ENCODE measurements around the gene RSAD1.

RSAD1 gene

GRCh38 chr17:50458701-50459676 lies 19.7 kb upstream of the RSAD1 start (continued):
- TF ChIP-seq ZNF518A (tag by site-specific recombination; conservative IDR thresholded peaks at IDR 0.05; ENCODE audit: low read depth) (no peak; the same call in 1 of the 2 replicates), ZNF626 (tag by site-specific recombination; IDR thresholded peaks at IDR 0.05) (no peak), PATZ1 (tag by site-specific recombination; IDR thresholded peaks at IDR 0.05) (peak; percentile 53), ZNF223 (tag by site-specific recombination; IDR thresholded peaks at IDR 0.05) (no peak), SP7 (tag by site-specific recombination; IDR thresholded peaks at IDR 0.05) (peak; percentile 70), ZSCAN4 (tag by site-specific recombination; IDR thresholded peaks at IDR 0.05) (no peak), INSM2 (tag by site-specific recombination; IDR thresholded peaks at IDR 0.05) (peak; percentile 60; the same call in 1 of the 2 replicates), PRDM10 (tag by site-specific recombination; IDR thresholded peaks at IDR 0.05) (peak; percentile 60), ZNF629 (tag by site-specific recombination; IDR thresholded peaks at IDR 0.05) (peak; percentile 68), ZFP41 (tag by site-specific recombination; IDR thresholded peaks at IDR 0.05; ENCODE audit: borderline replicate concordance) (no peak), ZNF692 (tag by site-specific recombination; IDR thresholded peaks at IDR 0.05) (peak; percentile 78), ZNF335 (tag by site-specific recombination; conservative IDR thresholded peaks at IDR 0.05) (peak; percentile 30; the same call in 1 of the 2 replicates), OVOL3 (tag by site-specific recombination; IDR thresholded peaks at IDR 0.05) (no peak), ZNF596 (tag by site-specific recombination; IDR thresholded peaks at IDR 0.05) (no peak), ZBTB21 (tag by site-specific recombination; IDR thresholded peaks at IDR 0.05) (peak; percentile 47; the same call in 1 of the 2 replicates), ZNF221 (tag by site-specific recombination; IDR thresholded peaks at IDR 0.05; ENCODE audit: borderline replicate concordance) (no peak), ZNF391 (tag by site-specific recombination; IDR thresholded peaks at IDR 0.05; ENCODE audit: borderline replicate concordance, low read depth) (no peak), ZNF792 (tag by site-specific recombination; IDR thresholded peaks at IDR 0.05) (peak; percentile 44; the same call in 1 of the 2 replicates), ELK4 (IDR thresholded peaks at IDR 0.05; ENCODE audit: borderline replicate concordance, low read depth, low read length) (no peak)
